Epithelial cell of prostate (primary cell): ENCODE results near the gene ADCY2.

Source experiments
- DNase-seq: peaks from one replicate; pipeline ENCODE4 v3.0.0-alpha.2; 2011; ENCODE audit warnings: low read depth, low spot score
- H3K27ac ChIP-seq: fragments of 450-650 bp; 2 replicates; pipeline ENCODE4 v1.5.1; 2017; ENCODE audit warnings: mild to moderate bottlenecking

ADCY2 gene

GRCh38 chr5:7576023-7576715 is 180.2 kb downstream of the ADCY2 start:
- no peak overlapping the region for H3K27ac ChIP-seq
- DNase-seq: no peak

GRCh38 chr5:7577381-7577780 is 181.4 kb downstream of the ADCY2 start:
- DNase-seq: no peak
- H3K27ac ChIP-seq: no peak overlapping the region

- H3K27ac ChIP-seq: no peak overlapping the region
- no peak for DNase-seq
These were observed 182.1 kb downstream of the ADCY2 start for GRCh38 chr5:7578071-7578470.

- H3K27ac ChIP-seq: no peak overlapping the region
- no peak for DNase-seq
These were observed 188.8 kb downstream of the ADCY2 start for GRCh38 chr5:7584749-7585148.

- no peak overlapping the region for H3K27ac ChIP-seq
- no peak for DNase-seq
These were observed 189.9 kb downstream of the ADCY2 start for GRCh38 chr5:7585807-7586206.

GRCh38 chr5:7586480-7586879 is 190.5 kb downstream of the ADCY2 start:
- no peak for DNase-seq
- H3K27ac ChIP-seq: no peak overlapping the region

- DNase-seq: no peak
These were observed 193.9 kb downstream of the ADCY2 start for GRCh38 chr5:7589800-7590199.

GRCh38 chr5:7592910-7593309 is 197.0 kb downstream of the ADCY2 start:
- DNase-seq: no peak
- H3K27ac ChIP-seq: no peak overlapping the region

More at GRCh38 chr5:7589800-7590199, 193.9 kb downstream of the ADCY2 start:
- H3K27ac ChIP-seq: no peak overlapping the region

- peak; percentile 10 for DNase-seq
These were observed 201.2 kb downstream of the ADCY2 start for GRCh38 chr5:7597059-7597642.

GRCh38 chr5:7606840-7607465 is 211.0 kb downstream of the ADCY2 start:
- DNase-seq: no peak
- no peak overlapping the region for H3K27ac ChIP-seq

More at GRCh38 chr5:7597059-7597642, 201.2 kb downstream of the ADCY2 start:
- H3K27ac ChIP-seq: no peak overlapping the region

- no peak overlapping the region for H3K27ac ChIP-seq
- DNase-seq: no peak
These were observed 212.8 kb downstream of the ADCY2 start for GRCh38 chr5:7608772-7609171.

GRCh38 chr5:7609726-7610125 is 213.8 kb downstream of the ADCY2 start:
- H3K27ac ChIP-seq: no peak overlapping the region
- DNase-seq: no peak

GRCh38 chr5:7610531-7611177 is 214.7 kb downstream of the ADCY2 start:
- no peak for DNase-seq

GRCh38 chr5:7611518-7611917 is 215.6 kb downstream of the ADCY2 start:
- DNase-seq: no peak

More at GRCh38 chr5:7610531-7611177, 214.7 kb downstream of the ADCY2 start:
- H3K27ac ChIP-seq: no peak overlapping the region

GRCh38 chr5:7615566-7616061 is 219.7 kb downstream of the ADCY2 start:
- DNase-seq: no peak
- no peak overlapping the region for H3K27ac ChIP-seq

More at GRCh38 chr5:7611518-7611917, 215.6 kb downstream of the ADCY2 start:
- no peak overlapping the region for H3K27ac ChIP-seq

- DNase-seq: no peak
- no peak overlapping the region for H3K27ac ChIP-seq
These were observed 221.0 kb downstream of the ADCY2 start for GRCh38 chr5:7616897-7617296.

GRCh38 chr5:7622498-7622897 is 226.6 kb downstream of the ADCY2 start:
- no peak for DNase-seq
- H3K27ac ChIP-seq: no peak overlapping the region

- DNase-seq: no peak
- no peak overlapping the region for H3K27ac ChIP-seq
These were observed 229.8 kb downstream of the ADCY2 start for GRCh38 chr5:7625740-7626139.

- no peak for DNase-seq
- no peak overlapping the region for H3K27ac ChIP-seq
These were observed 232.3 kb downstream of the ADCY2 start for GRCh38 chr5:7628248-7628647.

GRCh38 chr5:7628820-7629219 is 232.9 kb downstream of the ADCY2 start:
- no peak for DNase-seq
- no peak overlapping the region for H3K27ac ChIP-seq

- no peak for DNase-seq
- no peak overlapping the region for H3K27ac ChIP-seq
These were observed 233.6 kb downstream of the ADCY2 start for GRCh38 chr5:7629561-7629960.
